Activated CD4-positive, alpha-beta T cell treated with anti-CD3 and anti-CD28 coated beads, Interleukin-2, amount 50 U/mL, for 24 hours (primary cell): Measurements from ENCODE around the gene SETD1A.

Source experiments
- DNase-seq, 2 donors: peaks; one replicate each; pipeline ENCODE4 v3.0.0-alpha.2; 2020; ENCODE audit warnings: low read depth in 1 of 2, low spot score in 1 of 2

SETD1A gene

DNA sequence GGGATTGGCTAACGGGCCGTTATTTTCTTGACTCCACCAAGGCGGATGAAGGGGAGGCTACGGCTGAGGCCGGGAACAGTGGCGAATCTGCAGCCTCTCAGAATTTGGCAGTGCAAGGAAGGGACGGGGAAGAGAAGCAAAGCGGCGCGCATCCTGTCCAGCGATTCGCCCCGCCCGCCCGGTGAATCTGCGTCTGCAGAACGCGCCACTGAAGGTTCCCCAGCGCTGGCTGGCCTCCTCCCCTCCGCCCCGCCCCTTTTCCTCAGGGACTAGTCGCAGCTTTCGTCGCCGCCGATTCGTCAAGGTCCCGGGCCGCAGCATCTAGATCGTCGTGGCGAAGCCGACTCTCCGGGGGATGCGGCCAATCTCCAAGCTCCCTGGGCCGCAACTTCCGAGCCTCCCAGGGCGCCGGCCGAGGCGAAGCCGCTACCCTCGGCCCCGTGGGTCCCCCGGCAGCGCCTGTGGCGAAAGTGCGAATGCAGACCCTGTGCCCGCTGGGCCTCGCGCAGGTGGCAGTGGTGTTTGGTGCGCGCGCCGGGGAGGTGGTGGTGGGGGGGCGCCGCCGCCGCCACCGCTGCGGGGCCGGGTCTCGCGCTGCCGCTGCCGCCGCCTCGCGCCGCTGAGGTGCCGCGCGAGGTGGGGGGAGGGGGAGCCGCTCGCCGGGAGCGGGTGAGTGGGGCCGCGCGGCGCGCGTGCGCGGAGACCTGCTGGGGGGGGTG, at the start of gene SETD1A:
TSS of gene SETD1A (plus strand) at position 299 of the 719 bp plus-strand sequence. CDS start 978 bp downstream, outside the sequence.
- peak; percentile 95 to 96 for DNase-seq

DNA sequence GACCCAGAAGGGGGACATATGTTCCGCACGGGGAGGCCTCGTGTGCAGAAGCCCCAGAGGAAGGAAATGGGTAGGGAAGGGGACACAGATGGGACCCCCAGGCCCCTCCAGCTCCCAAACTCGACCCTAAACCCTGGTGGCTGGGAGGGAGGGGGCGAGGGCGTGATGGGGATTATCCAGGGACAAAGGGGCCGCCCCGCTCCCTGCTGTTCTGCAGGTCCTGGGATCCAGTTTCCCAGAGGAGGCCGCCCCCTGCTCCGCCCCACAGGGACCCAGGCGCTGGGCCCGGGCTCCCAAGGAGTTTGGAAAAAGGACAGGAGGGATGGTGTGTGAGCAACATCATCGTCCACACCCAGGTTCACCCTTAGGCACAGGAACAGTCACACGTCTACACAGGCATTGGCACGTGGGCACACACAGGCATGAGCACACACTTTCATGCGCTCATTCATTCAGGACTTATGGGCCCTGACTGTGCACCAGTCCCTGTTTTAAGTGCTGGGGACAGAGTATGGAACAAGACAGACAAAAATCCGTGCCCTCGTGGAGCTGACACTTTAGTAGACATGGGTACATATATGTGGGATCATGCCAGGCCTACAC, 47.0 kb upstream of the SETD1A start:
- no peak for DNase-seq

- no peak for DNase-seq
Measured at GRCh38 chr16:30912794-30913412, 44.7 kb upstream of the SETD1A start.

DNA sequence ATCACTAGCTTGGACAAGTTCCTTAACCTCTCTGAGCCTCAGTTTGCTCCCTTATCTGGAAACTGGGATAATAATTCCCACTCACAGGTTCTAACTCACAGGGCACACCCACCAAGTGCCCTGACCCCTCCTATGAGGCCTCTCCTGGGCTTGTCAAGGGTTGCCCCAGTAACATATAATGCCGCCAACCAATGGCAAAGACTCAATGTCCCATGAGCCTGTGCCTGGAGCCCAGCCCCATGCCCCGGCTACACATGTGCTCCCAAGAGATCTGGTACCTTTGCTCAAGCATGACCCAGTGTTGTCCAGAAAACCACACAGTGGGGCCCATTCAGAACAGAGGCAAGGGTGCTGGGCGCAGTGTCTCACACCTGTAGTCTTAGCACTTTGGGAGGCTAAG, 42.7 kb upstream of the SETD1A start:
- no peak for DNase-seq

DNA sequence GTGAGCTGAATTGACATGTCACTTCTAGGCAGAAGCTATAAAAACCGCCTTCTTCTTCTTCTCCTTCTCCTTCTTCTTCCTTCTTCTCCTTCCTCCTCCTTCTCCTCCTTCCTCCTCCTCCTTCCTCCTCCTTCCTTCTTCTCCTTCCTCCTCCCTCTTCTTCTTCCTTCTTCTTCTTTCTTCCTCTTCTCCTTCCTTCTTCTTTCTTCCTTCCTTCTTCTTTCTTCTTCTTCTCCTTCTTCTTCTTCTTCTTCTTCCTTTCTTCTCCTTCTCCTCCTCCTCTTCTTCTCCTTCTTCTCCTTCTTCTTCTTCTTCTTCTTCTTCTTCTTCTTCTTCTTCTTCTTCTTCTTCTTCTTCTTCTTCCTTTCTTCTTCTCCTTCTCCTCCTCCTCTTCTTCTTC, 38.9 kb upstream of the SETD1A start:
- no peak for DNase-seq

GRCh38 chr16:30920891-30921290, 36.7 kb upstream of the SETD1A start:
- no peak for DNase-seq

DNA sequence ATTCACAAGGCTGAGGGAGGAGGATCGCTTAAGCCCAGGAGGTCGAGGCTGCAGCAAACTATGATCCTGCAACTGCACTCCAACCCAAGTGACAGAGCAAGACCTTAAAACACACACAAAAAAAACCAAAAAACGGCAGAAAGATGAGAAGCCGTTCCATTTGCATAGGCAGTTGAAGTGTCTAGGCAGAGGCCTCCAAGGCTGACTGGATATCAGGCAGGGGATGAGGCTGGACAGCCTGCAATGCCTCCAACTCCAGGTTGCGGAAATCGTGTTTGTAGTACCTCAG, 36.2 kb upstream of the SETD1A start:
- no peak for DNase-seq

DNA sequence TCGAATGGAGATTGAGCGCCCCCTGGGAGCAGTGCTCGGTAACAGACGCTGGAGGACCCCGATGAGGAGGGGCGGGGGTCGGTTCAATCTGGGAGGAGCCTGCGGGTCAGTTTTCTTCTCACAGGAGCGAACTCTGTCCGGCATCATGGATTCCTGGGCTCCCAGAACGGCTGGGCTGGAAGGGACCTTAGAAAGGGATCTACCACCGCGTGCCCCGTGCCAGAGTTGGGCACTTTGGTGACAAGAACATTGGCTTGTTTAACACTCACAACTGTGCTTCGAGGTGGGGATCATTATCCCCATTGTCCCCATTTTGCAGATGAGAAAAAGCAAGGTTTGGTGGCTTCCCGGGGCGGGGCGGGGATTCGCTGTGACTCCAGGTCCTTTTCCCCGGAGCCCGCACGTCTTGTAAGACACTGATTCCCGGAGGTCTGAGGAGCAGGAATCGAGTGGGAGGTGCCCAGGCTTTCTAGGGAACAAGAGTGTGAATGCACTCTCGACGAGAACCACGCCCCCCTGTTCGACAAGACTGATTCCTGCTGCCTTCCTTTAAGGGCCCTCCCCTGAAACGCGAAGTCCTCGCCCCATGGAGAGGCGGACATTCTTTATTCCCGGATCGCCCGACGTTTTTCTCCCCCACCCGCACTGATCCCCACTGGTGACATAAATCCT, 35.7 kb upstream of the SETD1A start:
- peak; percentile 75 to 83 for DNase-seq

DNA sequence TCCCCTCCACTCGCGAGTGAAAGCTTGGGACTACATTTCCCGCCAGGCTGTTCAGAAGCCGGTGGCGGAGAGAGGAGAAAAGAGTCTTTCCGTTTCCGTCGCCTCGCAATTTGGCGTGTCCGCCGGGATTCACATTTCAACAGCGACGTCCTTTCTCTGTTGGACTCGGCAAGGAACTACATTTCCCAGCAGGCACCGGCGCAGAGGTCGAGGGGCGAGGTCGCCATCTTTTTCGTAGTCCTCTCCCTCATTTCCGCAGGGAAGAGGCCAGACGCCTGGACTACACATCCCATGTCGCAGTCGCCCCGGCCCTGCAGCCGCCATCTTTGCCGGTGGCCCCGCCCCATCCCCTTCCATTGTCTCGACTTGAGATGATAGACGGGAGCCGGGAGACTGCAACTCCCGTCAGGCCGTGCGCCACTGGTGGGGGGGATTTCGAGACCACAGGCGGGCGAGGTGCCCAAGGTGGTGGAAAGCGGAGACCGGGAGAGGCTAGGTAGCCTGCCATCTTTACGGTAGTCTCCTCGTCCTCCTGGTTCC, 35.1 kb upstream of the SETD1A start:
- peak; percentile 96 to 99 for DNase-seq

- peak; percentile 82 to 95 for DNase-seq
Measured at GRCh38 chr16:30922960-30923535, 34.5 kb upstream of the SETD1A start.

GRCh38 chr16:30923554-30924075, 33.9 kb upstream of the SETD1A start, which contains the start of gene FBXL19:
Gene FBXL19, plus strand, starts transcription at chr16:30923572. Its CDS starts 2,183 bp downstream, at chr16:30925755.
- DNase-seq, result no peak

GRCh38 chr16:30924076-30924912, 33.3 kb upstream of the SETD1A start:
- no peak for DNase-seq

DNA sequence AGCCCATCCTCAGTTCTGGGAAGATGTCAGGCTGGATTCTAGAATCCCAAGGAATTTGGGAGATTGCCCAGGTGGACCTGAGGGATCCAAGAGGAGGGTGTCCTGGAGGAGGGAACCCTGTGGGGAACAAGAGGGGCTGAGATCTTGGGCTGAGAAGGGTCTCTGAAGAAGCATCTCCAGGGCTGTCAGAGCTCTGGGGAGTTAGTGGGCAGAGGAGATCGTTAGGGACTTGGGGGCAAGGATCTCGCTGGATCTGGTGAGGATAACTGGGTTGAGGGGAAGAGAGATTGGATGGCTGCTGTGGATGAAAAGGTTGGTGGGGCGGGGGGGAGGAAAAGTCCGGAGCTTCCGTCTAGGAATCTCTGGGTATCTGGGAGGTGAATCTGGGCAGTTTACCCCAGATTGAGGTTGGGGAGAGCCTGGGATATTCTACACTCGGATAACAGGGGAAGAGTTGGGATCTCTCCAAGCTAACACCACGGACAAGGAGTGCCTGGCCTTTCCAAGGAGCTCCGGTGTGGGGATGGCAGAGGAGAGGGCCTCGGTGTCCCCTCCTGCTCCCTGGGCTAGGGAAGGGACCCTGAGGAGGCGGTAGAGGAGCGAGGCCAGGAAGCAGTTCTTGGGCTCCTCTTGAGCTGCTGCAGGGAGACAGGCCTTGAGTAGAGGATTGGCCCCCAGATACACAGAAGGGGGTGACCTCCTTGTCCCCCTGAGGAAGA, 32.5 kb upstream of the SETD1A start:
- DNase-seq, result no peak

GRCh38 chr16:30925632-30925987, 31.9 kb upstream of the SETD1A start:
- DNase-seq, result no peak

DNA sequence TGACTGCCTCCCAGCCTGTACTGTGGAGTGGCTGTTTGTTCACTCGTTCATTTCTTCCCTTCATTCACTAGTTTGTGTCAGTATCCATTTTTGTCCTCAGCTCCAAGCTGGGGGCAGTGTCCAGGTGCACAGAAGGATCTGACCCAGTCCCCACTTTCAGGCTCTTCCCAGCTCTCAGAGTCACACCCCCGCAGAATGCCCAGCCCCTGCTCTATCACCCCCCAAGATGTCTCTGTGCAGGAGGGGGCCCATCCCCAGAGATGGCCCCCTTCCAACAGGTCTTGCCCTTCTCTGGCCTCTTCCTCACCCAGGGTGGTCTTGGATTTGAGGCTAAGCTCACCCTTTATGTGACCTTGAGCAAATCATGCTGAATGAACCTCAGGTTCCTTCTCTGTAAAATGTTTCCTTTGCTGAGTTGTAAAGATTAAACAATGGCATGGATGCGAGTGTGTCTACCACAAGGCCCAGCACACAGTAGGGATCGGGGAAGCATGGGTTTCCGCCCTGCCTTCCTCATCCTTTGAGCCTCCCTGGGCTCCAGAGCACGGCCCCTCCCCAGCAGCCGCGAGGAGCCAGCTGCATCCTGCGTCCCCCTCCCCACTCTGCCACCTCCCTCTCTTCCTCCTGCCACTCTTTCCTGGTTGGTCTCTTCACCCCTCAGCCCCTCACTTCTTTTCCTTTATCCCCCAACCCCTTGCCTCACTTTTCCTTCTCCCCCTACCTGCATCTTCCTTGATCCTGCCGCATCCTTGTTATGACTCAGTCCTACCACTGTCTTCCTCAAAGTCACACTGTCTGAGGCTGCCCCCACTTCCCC, 31.4 kb upstream of the SETD1A start:
- DNase-seq, result no peak

GRCh38 chr16:30926937-30927788, 30.4 kb upstream of the SETD1A start:
- DNase-seq, result no peak

DNA sequence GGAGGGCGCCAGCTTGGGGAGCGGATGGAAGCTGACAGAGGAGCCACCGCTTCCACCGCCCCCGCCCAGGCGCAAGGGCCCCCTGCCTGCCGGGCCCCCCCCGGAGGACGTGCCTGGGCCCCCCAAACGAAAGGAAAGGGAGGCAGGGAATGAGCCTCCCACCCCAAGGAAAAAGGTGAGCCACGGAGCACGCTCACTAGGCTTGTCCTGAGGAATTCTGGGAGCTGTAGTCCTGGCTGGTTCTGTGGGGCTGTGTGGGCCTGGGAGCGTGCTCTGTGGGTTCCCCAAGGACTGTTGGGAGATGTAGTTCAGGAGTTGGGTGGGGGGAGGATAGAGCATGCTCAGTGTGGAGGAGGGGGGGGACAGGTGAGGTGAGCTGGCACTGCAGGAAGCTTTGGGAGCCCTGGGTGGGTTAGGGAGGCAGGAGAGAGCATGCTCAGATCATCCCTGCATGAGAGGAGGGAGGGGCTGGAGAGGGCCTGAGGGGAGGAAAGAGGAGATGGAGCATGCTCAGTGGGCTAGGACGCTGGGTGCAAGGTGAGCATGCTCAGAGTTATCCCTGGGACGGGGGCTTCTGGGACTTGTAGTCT, 29.7 kb upstream of the SETD1A start:
- no peak for DNase-seq

DNA sequence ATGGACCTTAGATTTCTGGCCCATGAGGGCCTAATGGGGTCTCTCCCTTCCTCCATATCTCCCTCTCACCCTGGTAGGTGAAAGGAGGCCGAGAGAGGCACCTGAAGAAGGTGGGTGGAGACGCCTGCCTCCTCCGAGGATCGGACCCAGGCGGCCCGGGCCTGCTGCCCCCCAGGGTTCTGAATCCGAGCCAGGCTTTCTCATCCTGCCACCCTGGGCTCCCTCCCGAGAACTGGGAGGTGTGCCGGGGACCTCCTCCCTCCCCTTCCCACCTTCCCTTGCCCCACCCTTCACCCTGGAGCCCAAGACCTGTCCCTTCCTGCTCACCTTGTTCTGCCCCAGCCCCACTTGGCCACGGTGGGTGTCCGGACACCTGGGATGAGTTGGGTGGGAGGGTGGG, 29.2 kb upstream of the SETD1A start:
- no peak for DNase-seq
